Kidney (tissue), 14 donors: ENCODE measurements around the gene RHBDD3. TPM values are rescaled to one million over a fixed set of nuclear protein-coding genes. Genes with fewer than 3 reads are reported as not detected.

Source experiments
- DNase-seq, 5 donors: peaks; one replicate each; pipeline ENCODE4 v3.0.0-alpha.2; 2013 to 2020
- FAIRE-seq: peaks from 2 replicates; lab custom pipeline; 2012; peaks lifted over from hg19 to GRCh38; lab: Jason Lieb, UNC
- H3K27ac ChIP-seq, 2 donors: one replicate each; pipeline ENCODE4 v1.7.0; 2013; ENCODE audit warnings: low read depth in 2 of 2, low read length in 2 of 2, inconsistent platforms in 1 of 2
- H3K27me3 ChIP-seq: one replicate; pipeline ENCODE4 v1.7.1; 2013; ENCODE audit warnings: low read length, inconsistent platforms; ENCODE audit not compliant: control insufficient read depth, insufficient read depth
- H3K36me3 ChIP-seq, 3 donors: one replicate each; pipeline versions ENCODE4 v1.7.0 to v1.7.1; 2013; ENCODE audit warnings: low read length in 3 of 3, control low read depth in 1 of 3, inconsistent platforms in 1 of 3; ENCODE audit not compliant: insufficient read depth in 3 of 3, control insufficient read depth in 2 of 3
- H3K4me1 ChIP-seq, 3 donors: one replicate each; pipeline versions ENCODE4 v1.7.0 to v1.7.1; 2013; ENCODE audit warnings: low read length in 3 of 3, inconsistent platforms in 1 of 3, low read depth in 1 of 3; ENCODE audit not compliant: control insufficient read depth in 2 of 3, insufficient read depth in 2 of 3
- H3K4me3 ChIP-seq, 3 donors: one replicate each; pipeline versions ENCODE4 v1.7.0 to v1.8.1; 2013; ENCODE audit warnings: low read length in 3 of 3, control low read depth in 1 of 3, inconsistent platforms in 1 of 3
- H3K9ac ChIP-seq, 3 donors: one replicate each; pipeline versions ENCODE4 v1.7.0 to v1.7.1; 2013; ENCODE audit warnings: low read length in 3 of 3, control low read depth in 1 of 3, inconsistent platforms in 1 of 3
- H3K9me3 ChIP-seq, 3 donors: one replicate each; pipeline versions ENCODE4 v1.7.0 to v1.7.1; 2013; ENCODE audit warnings: low read length in 3 of 3, control low read depth in 1 of 3, inconsistent platforms in 1 of 3; ENCODE audit not compliant: control insufficient read depth in 2 of 3, insufficient read depth in 1 of 3
- CTCF ChIP-seq: IDR thresholded peaks from 3 replicates; pipeline ENCODE4 v1.5.1; 2012; ENCODE audit warnings: mild to moderate bottlenecking, moderate library complexity, borderline replicate concordance; ENCODE audit not compliant: insufficient read depth; ENCODE audit errors: extremely low read depth
- intact Hi-C: fragments of 100-400 bp; cut with DNase I; formaldehyde crosslinking; loops from one replicate; pipeline ENCODE4 v1.11.1; 2022
- polyA plus RNA-seq: library from polyadenylated mRNA; stranded (reverse); fragments of 350-450 nt; fragmentation: Illumina TruSeq; extraction: RNeasy Lipid Tissue Mini Kit (QIAGEN cat#74804); gene quantifications from one replicate; pipeline ENCODE4 v1.2.3, GENCODE V29; 2014; ENCODE audit warnings: low read depth, low replicate concordance; ENCODE audit not compliant: insufficient read depth
- total RNA-seq: library from RNA; stranded (reverse); fragmentation: NEBNext Ultra II Directional; extraction: Animal tissue kit (Norgen Biotek cat#: 25700); gene quantifications from one replicate; pipeline ENCODE4 v1.2.1, GENCODE V29; 2021
- donor health status: control.
- donor health status: control.
- donor health status: control.
- donor health status: control.
- donor health status: control.
- donor health status: DM: yes; HTN: yes; CAD: no.
- donor health status: Normal renal cell carcinoma (clear cell type).

The RHBDD3 gene
- total and polyA plus RNA-seq, 2 donors from 2014 or later: 19.2 to 26.3 TPM

GRCh38 chr22:29260601-29261315, 7.0 kb downstream of the RHBDD3 start:
- FAIRE-seq: no peak
- Histone ChIP-seq H3K9ac (no peak overlapping the region), H3K27ac (no peak overlapping the region), H3K4me3 (no peak overlapping the region), H3K36me3 (peaks cover 0 to 9% (median 3%) of the 10 kb centered on the region in 3 donors), H3K4me1 (peaks cover 0 to under 1% (median 0%) of the 10 kb centered on the region in 3 donors), H3K27me3 (no peaks in the 10 kb centered on the region), H3K9me3 (no peaks in the 10 kb centered on the region)
- no peak for TF ChIP-seq CTCF
- DNase-seq: no peak
- intact Hi-C loops: no loop called here

GRCh38 chr22:29260031-29260560, 7.7 kb downstream of the RHBDD3 start:
- Histone ChIP-seq H3K4me3 (no peak overlapping the region), H3K27ac (no peak overlapping the region), H3K4me1 (no peaks in the 10 kb centered on the region), H3K9ac (no peak overlapping the region), H3K27me3 (no peaks in the 10 kb centered on the region), H3K36me3 (peaks cover 0 to 6% (median 3%) of the 10 kb centered on the region in 3 donors), H3K9me3 (no peaks in the 10 kb centered on the region)
- intact Hi-C loops: no loop called here
- TF ChIP-seq CTCF: no peak
- FAIRE-seq: no peak
- DNase-seq: peak in 1 of 5 donors; percentile 43

- no peak for FAIRE-seq
These were observed 8.4 kb downstream of the RHBDD3 start for GRCh38 chr22:29259253-29259899.

More at GRCh38 chr22:29259253-29259899, 8.4 kb downstream of the RHBDD3 start:
- H3K4me3 ChIP-seq: no peak overlapping the region
- no peaks in the 10 kb centered on the region for H3K27me3 ChIP-seq
- no peak overlapping the region for H3K9ac ChIP-seq
- intact Hi-C loops: no loop called here
- H3K9me3 ChIP-seq: no peaks in the 10 kb centered on the region
- peaks cover 0 to 3% (median 2%) of the 10 kb centered on the region in 3 donors for H3K36me3 ChIP-seq
- peak in 1 of 5 donors; percentile 33 for DNase-seq
- no peak overlapping the region for H3K27ac ChIP-seq
- H3K4me1 ChIP-seq: no peaks in the 10 kb centered on the region
- no peak for TF ChIP-seq CTCF
